ENCODE results near the gene GCN1.

The GCN1 gene

GRCh38 chr12:120228291-120229070 lies 34.0 kb upstream of the GCN1 start:
- DNase-seq (ENCODE audit: low spot score), result peak; percentile 89

- DNase-seq (ENCODE audit: low spot score), result no peak
Observed at GRCh38 chr12:120228041-120228290, 33.5 kb upstream of the GCN1 start.

GRCh38 chr12:120227233-120228040 lies 32.9 kb upstream of the GCN1 start:
- DNase-seq (ENCODE audit: low spot score), result no peak

- no peak for DNase-seq (ENCODE audit: low spot score)
Observed at GRCh38 chr12:120225852-120226640, 31.5 kb upstream of the GCN1 start.

- no peak for DNase-seq (ENCODE audit: low spot score)
Observed at GRCh38 chr12:120225200-120225558, 30.7 kb upstream of the GCN1 start.

GRCh38 chr12:120224304-120225199 lies 30.0 kb upstream of the GCN1 start:
- peak; percentile 59 for DNase-seq (ENCODE audit: low spot score)

GRCh38 chr12:120223458-120224303 lies 29.2 kb upstream of the GCN1 start:
- DNase-seq (ENCODE audit: low spot score), result no peak

- DNase-seq (ENCODE audit: low spot score), result no peak
Observed at GRCh38 chr12:120222288-120222832, 27.8 kb upstream of the GCN1 start.

- no peak for DNase-seq (ENCODE audit: low spot score)
Observed at GRCh38 chr12:120221576-120221900, 27.0 kb upstream of the GCN1 start.

- no peak for DNase-seq (ENCODE audit: low spot score)
Observed at GRCh38 chr12:120220838-120221575, 26.5 kb upstream of the GCN1 start.

GRCh38 chr12:120218680-120219606 lies 24.4 kb upstream of the GCN1 start:
- no peak for DNase-seq (ENCODE audit: low spot score)

- DNase-seq (ENCODE audit: low spot score), result no peak
Observed at GRCh38 chr12:120216742-120217605, 22.5 kb upstream of the GCN1 start.

- no peak for DNase-seq (ENCODE audit: low spot score)
Observed at GRCh38 chr12:120215766-120216735, 21.5 kb upstream of the GCN1 start.

GRCh38 chr12:120215357-120215735 lies 20.8 kb upstream of the GCN1 start:
- no peak for DNase-seq (ENCODE audit: low spot score)

GRCh38 chr12:120214626-120215356 lies 20.3 kb upstream of the GCN1 start:
- DNase-seq (ENCODE audit: low spot score), result no peak

- peak; percentile 5 for DNase-seq (ENCODE audit: low spot score)
Observed at GRCh38 chr12:120213758-120214157, 19.2 kb upstream of the GCN1 start.
